GM12872 (cell line): Measurements from ENCODE around the gene SDK2.

Experiments
- CTCF ChIP-seq: IDR thresholded peaks from 3 replicates; pipeline ENCODE4 v1.5.1; 2011; ENCODE audit warnings: low read depth, mild to moderate bottlenecking, low read length, moderate library complexity; ENCODE audit not compliant: insufficient read depth

SDK2 gene

GRCh38 chr17:73644145-73645049 is at the start of gene SDK2:
Gene SDK2, minus strand, starts transcription at chr17:73644445. Its CDS starts 357 bp downstream, at chr17:73644088.
- no peak for TF ChIP-seq CTCF

GRCh38 chr17:73693071-73693470 is 48.8 kb upstream of the SDK2 start:
- TF ChIP-seq CTCF, result no peak

- no peak for TF ChIP-seq CTCF
Measured at GRCh38 chr17:73691321-73691766, 47.1 kb upstream of the SDK2 start.

- TF ChIP-seq CTCF, result no peak
Measured at GRCh38 chr17:73690676-73691075, 46.4 kb upstream of the SDK2 start.

- TF ChIP-seq CTCF, result no peak
Measured at GRCh38 chr17:73689596-73690275, 45.5 kb upstream of the SDK2 start.

- no peak for TF ChIP-seq CTCF
Measured at GRCh38 chr17:73686961-73687360, 42.7 kb upstream of the SDK2 start.

- TF ChIP-seq CTCF, result no peak
Measured at GRCh38 chr17:73686126-73686525, 41.9 kb upstream of the SDK2 start.
